Smooth muscle cell (in vitro differentiated cells): Measurements from ENCODE around the gene CBR3. TPM values are rescaled to one million over a fixed set of nuclear protein-coding genes. Genes with fewer than 3 reads are reported as not detected.
A peak's percentile ranks its signal among the peaks of the same experiment; 100 is the strongest.
"Not testable (repeated sequence)": the region's sequence is repeated elsewhere in the genome, so short reads cannot be mapped to it uniquely, and the experiment has no call there.

Experiments used
- DNase-seq: peaks from one replicate; lab custom pipeline; 2025; ENCODE audit not compliant: unreplicated experiment; lab: John Stamatoyannopoulos, UW
- H2AFZ ChIP-seq: fragments of 200-600 bp; sonication (generic); 2 replicates; pipeline ENCODE4 v1.6.0; 2016; ENCODE audit warnings: antibody characterized with exemption, low read depth, mild to moderate bottlenecking
- H3F3A ChIP-seq: fragments of 200-600 bp; sonication (generic); 2 replicates; pipeline ENCODE4 v1.6.0; 2017; ENCODE audit warnings: antibody characterized with exemption, low read depth
- H3K27ac ChIP-seq: fragments of 200-600 bp; sonication (generic); 2 replicates; pipeline ENCODE4 v1.5.1; 2016; ENCODE audit warnings: low read depth, mild to moderate bottlenecking
- H3K27me3 ChIP-seq: fragments of 200-600 bp; sonication (generic); 2 replicates; pipeline ENCODE4 v1.6.1; 2016; ENCODE audit warnings: low read depth, mild to moderate bottlenecking
- H3K36me3 ChIP-seq: fragments of 200-600 bp; sonication (generic); 2 replicates; pipeline ENCODE4 v1.5.1; 2016; ENCODE audit warnings: low read depth
- H3K4me1 ChIP-seq: fragments of 200-600 bp; sonication (generic); 2 replicates; pipeline ENCODE4 v1.5.1; 2016; ENCODE audit warnings: low read depth
- H3K4me2 ChIP-seq: fragments of 200-600 bp; sonication (generic); 2 replicates; pipeline ENCODE4 v1.6.0; 2016; ENCODE audit warnings: mild to moderate bottlenecking
- H3K4me3 ChIP-seq: fragments of 200-600 bp; sonication (generic); 2 replicates; pipeline ENCODE4 v1.5.1; 2016; ENCODE audit warnings: mild to moderate bottlenecking
- H3K79me2 ChIP-seq: fragments of 200-600 bp; sonication (generic); 2 replicates; pipeline ENCODE4 v1.6.0; 2016; ENCODE audit warnings: low read depth, mild to moderate bottlenecking
- H3K9ac ChIP-seq: fragments of 200-600 bp; sonication (generic); 2 replicates; pipeline ENCODE4 v1.6.0; 2016; ENCODE audit warnings: low read depth
- H3K9me3 ChIP-seq: fragments of 200-600 bp; sonication (generic); replicated peaks from 2 replicates; pipeline ENCODE4 v1.5.1; 2016; ENCODE audit warnings: low read depth
- H4K20me1 ChIP-seq: fragments of 200-600 bp; sonication (generic); 2 replicates; pipeline ENCODE4 v1.6.0; 2016; ENCODE audit warnings: low read depth
- WGBS: methylation state at CpG from one replicate; pipeline ENCODE4 v1.1.7; 2016; ENCODE audit warnings: low lambda C conversion rate; 5-methylcytosine and 5-hydroxymethylcytosine counted together
- polyA plus RNA-seq: library from polyadenylated mRNA; unstranded; fragments of >200 nt; fragmentation: Nextera tagmentation; extraction: Ambion mirVana; gene quantifications from 2 replicates; pipeline ENCODE4 v1.2.1, GENCODE V29; 2016
- total RNA-seq: library from RNA; depleted of rRNA; stranded (reverse); fragments of >200 nt; gene quantifications from 2 replicates; pipeline ENCODE4 v1.2.3, GENCODE V29; 2014
- TF ChIP-seq, protein P1 (sequence below): fragments of 200-600 bp; sonication (generic); IDR thresholded peaks from 2 replicates; pipeline ENCODE4 v1.5.1; 2017; ENCODE audit warnings: borderline replicate concordance, mild to moderate bottlenecking, antibody characterized with exemption; ENCODE audit not compliant: insufficient read depth, poor library complexity, severe bottlenecking

Gene CBR3
- total and polyA plus RNA-seq, 2 experiments from 2014 or later = 0.78 to 3.3 TPM

DNA sequence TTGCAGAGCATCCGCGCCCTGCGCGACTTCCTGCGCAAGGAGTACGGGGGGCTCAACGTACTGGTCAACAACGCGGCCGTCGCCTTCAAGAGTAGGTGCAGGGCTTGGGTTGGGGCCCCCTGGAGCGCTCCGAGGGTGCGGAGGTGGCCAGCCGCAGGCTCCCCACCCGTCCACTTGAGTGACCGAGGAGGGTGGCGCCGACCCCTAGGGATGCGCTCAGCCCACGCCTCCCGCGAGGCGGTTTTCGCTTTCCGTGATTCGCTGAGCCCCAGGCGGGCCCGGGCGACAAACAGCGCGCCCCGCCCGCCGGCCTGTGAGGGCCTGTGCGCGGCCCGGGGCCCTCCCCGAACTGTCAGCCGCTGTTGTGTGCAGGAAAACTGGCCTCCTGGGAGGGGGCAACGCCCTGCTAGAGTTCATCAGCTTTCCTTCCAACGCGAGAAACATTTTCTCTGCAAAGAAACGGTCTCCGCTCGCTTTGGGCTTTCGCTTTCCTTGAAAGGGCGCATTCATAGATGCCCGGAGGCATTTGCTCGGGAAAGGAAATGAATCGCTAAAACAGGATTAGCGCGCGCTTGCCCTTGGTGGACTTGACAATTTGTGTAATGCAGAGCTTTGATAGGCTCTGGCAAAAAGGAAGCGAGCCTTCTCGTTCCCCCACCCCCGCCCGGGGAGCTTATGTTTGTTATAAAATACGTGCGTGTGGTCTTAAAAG lies 668 bp downstream of the CBR3 start:
- H4K20me1 ChIP-seq = no peaks in the 10 kb centered on the region
- peak overlapping the region; percentile 79 for H3K4me3 ChIP-seq
- no peaks in the 10 kb centered on the region for H3K36me3 ChIP-seq
- H3K4me2 ChIP-seq = peak overlapping the region; percentile 90
- H2AFZ ChIP-seq = peak overlapping the region; percentile 97
- no peak for DNase-seq
- peak overlapping the region; percentile 24 for H3K9ac ChIP-seq
- no peaks in the 10 kb centered on the region for H3F3A ChIP-seq
- under 1% methylated on average over 60 of the region's 60 CpGs for WGBS
- H3K9me3 ChIP-seq = no peaks in the 10 kb centered on the region
- H3K79me2 ChIP-seq = no peaks in the 10 kb centered on the region
- H3K4me1 ChIP-seq = peaks cover 11% of the 10 kb centered on the region
- TF ChIP-seq, protein P1, sequence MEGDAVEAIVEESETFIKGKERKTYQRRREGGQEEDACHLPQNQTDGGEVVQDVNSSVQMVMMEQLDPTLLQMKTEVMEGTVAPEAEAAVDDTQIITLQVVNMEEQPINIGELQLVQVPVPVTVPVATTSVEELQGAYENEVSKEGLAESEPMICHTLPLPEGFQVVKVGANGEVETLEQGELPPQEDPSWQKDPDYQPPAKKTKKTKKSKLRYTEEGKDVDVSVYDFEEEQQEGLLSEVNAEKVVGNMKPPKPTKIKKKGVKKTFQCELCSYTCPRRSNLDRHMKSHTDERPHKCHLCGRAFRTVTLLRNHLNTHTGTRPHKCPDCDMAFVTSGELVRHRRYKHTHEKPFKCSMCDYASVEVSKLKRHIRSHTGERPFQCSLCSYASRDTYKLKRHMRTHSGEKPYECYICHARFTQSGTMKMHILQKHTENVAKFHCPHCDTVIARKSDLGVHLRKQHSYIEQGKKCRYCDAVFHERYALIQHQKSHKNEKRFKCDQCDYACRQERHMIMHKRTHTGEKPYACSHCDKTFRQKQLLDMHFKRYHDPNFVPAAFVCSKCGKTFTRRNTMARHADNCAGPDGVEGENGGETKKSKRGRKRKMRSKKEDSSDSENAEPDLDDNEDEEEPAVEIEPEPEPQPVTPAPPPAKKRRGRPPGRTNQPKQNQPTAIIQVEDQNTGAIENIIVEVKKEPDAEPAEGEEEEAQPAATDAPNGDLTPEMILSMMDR = no peak
- H3K27me3 ChIP-seq = peaks cover 21% of the 10 kb centered on the region
- H3K27ac ChIP-seq = peak overlapping the region; percentile 7

DNA sequence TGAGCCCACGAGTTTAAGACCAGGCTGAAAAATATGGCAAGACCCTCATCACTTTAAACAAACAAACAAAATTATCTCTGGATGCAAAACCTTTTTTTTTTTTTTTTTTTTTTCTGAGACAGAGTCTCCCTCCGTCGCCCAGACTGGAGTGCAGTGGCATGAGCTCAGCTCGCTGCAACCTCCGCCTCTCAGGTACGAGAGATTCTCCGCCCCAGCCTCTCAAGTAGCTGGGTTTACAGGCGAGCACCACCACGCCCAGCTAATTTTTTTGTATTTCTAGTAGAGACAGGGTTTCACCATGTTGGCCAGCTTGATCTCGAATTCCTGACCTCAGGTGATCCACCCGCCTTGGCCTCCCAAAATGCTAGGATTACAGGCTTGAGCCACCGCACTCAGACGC lies 4.9 kb downstream of the CBR3 start:
- H2AFZ ChIP-seq, H3K79me2 ChIP-seq, H3K27ac ChIP-seq, H3K36me3 ChIP-seq, H3K4me3 ChIP-seq, H3K9ac ChIP-seq, H3K4me2 ChIP-seq, H3K9me3 ChIP-seq, H3F3A ChIP-seq, DNase-seq, H4K20me1 ChIP-seq: not testable (repeated sequence)
- Histone ChIP-seq H3K4me1 (peaks cover 11% of the 10 kb centered on the region), H3K27me3 (peaks cover 17% of the 10 kb centered on the region)
- WGBS = 93% methylated on average over 13 of the region's 13 CpGs

DNA sequence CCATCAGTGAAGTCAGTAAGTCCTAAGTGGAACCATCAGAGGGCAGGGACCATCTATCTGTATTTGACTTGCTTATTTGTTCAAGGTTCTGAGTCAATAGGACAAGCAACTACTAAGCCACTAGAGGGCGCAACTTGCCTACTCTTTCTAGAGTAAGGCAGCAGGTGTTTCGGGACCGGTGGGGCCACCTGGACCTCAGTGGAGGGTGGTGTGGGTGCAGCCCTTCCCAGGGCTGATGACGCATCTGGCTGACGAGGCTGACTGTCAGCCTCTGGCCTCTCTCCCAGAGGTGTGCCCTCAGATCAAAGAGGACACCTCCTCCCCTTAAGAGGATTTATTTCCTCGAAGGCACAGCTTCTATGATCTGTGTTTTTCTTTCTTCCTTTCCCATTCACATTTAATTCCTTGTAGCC lies 6.6 kb downstream of the CBR3 start:
- Histone ChIP-seq H3K27ac (peak overlapping the region; percentile 61), H3K9ac (peak overlapping the region; percentile 40), H3K4me2 (no peak overlapping the region), H2AFZ (no peak overlapping the region), H3K4me1 (peaks cover under 1% of the 10 kb centered on the region), H3K79me2 (no peaks in the 10 kb centered on the region), H3K36me3 (no peaks in the 10 kb centered on the region), H3K9me3 (no peaks in the 10 kb centered on the region), H3K4me3 (no peak overlapping the region), H3K27me3 (peaks cover 15% of the 10 kb centered on the region), H4K20me1 (no peaks in the 10 kb centered on the region), H3F3A (no peaks in the 10 kb centered on the region)
- TF ChIP-seq, protein P1 = peak; percentile 87
- 12% methylated on average over 6 of the region's 6 CpGs for WGBS
- no peak for DNase-seq

DNA sequence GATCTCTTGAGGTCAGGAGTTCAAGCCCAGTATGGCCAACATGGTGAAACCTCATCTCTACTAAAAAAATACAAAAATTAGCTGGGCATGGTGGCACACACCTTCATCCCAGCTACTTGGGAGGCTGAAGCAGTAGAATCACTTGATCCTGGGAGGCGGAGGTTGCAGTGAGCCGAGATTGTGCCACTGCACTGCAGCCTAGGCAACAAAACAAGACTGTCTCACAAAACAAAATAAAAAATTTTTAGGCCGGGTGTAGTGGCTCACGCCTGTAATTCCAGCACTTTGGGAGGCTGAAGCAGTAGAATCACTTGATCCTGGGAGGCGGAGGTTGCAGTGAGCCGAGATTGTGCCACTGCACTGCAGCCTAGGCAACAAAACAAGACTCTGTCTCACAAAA lies 9.4 kb downstream of the CBR3 start:
- not testable (repeated sequence) for H3K4me2 ChIP-seq, H2AFZ ChIP-seq, DNase-seq, H3K9ac ChIP-seq, H3F3A ChIP-seq, H4K20me1 ChIP-seq, H3K4me1 ChIP-seq, H3K9me3 ChIP-seq, H3K27ac ChIP-seq, H3K4me3 ChIP-seq, H3K27me3 ChIP-seq, H3K79me2 ChIP-seq, H3K36me3 ChIP-seq
- 89% methylated on average over 6 of the region's 6 CpGs for WGBS
